ENCODE results near the gene DSG3.

Gene DSG3

GRCh38 chr18:31436825-31437224 lies 10.7 kb upstream of the DSG3 start:
- DNase-seq: no peak

- no peak for DNase-seq
These were observed 9.1 kb upstream of the DSG3 start for GRCh38 chr18:31438402-31438801.

- DNase-seq: no peak
These were observed 7.7 kb upstream of the DSG3 start for GRCh38 chr18:31439807-31440325.

- no peak for DNase-seq
These were observed 6.8 kb upstream of the DSG3 start for GRCh38 chr18:31440787-31441186.

GRCh38 chr18:31441493-31441892 lies 6.0 kb upstream of the DSG3 start:
- DNase-seq: no peak

- no peak for DNase-seq
These were observed 3.4 kb upstream of the DSG3 start for GRCh38 chr18:31444142-31444541.

DNA sequence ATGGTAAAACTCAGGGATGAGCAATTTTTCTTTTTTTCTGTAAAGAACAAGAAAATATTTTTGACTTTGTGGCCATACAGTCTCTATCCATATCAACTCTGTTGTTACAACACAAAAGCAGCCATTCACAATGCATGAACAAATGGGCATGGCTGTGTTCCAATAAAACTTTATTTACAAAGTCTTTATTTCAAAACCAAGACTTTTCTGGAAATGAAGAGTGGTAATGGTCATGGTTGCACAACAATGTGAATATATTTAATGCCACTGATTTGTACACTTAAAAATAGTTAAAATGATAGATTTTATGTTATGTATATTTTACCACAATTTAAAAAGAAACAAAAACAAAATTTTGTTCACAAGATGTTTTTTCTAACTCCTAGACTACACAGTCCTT lies 1.6 kb upstream of the DSG3 start:
- no peak for DNase-seq

DNA sequence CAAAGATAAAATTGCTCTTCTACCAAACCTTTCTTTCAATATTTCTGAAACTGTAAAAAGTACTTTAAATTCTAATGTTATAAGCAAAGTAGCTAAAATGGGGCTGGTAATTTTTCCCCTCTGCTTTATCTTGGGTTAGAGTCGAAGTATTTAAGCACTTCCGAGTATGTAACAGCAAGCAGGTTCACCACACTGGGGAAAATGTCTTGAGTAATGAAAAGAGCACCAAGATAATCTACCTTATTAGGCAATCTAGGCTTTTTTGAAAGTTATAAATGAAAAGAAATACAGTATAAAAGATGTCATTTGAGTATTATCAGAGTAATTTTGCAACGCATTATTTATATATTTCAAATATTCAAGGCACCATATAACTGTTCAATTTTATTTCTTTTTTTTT lies 687 bp upstream of the DSG3 start:
- no peak for DNase-seq

GRCh38 chr18:31450409-31450808 lies 2.9 kb downstream of the DSG3 start:
- no peak for DNase-seq

DNA sequence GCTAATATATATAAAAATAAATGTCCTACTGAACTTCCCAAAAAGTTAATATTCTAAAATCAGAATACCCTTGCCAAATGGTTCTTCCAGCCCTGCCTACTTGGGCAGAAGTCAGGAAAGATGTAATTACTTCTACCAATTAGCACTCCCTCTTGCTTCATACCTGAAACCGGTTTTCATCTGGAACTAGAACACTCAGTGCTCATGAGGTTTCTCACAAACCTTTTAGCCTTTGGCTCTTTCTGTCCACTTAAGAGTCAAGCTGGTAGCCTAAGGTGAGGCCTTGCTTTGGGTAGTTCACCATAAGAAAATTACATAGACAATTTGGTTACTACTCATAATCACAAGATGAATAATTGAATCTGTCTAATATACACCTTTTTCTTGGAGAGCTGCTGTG lies 4.1 kb downstream of the DSG3 start:
- DNase-seq: no peak

GRCh38 chr18:31454066-31454708 lies 6.6 kb downstream of the DSG3 start:
- DNase-seq: no peak

DNA sequence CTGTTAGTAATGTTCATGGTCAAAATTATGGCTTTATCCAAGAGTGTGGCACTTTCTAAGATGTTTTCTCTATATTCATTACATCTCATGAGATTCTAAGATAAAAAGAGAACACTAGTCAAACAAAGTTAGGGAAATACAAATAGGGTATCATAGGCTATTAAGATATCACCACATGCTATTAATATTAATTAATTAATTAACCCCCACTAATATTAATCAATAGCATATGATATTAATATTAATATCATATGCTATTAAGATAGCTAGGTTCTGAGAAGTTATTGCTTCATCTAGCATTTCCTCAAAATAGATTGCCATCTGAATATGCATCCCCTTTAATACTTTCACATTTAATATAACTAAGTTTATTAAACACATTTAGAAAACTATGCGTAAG lies 22.1 kb downstream of the DSG3 start:
- no peak for DNase-seq

GRCh38 chr18:31478688-31479087 lies 31.1 kb downstream of the DSG3 start:
- DNase-seq: no peak

DNA sequence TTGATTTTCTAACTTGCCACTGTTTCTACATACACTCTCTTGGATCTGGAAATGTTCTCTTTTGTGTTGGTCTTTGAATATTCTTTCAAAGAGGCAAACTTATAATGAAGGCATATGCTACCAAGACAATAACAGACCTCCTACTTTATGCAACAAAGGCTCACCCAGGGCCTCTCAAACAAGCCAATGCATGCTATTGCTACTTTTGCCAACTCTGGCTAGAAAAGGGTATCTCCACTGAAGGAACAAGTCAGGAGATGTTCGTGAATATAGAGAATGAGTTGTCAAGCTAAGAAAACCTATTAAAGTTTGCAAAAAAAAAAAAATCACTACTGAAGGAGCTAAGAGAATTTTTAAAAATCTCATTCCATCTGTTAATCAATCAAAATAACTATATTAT lies 34.5 kb downstream of the DSG3 start:
- no peak for DNase-seq

GRCh38 chr18:31483396-31483795 lies 35.9 kb downstream of the DSG3 start:
- DNase-seq: no peak

GRCh38 chr18:31484461-31484860 lies 36.9 kb downstream of the DSG3 start:
- no peak for DNase-seq

DNA sequence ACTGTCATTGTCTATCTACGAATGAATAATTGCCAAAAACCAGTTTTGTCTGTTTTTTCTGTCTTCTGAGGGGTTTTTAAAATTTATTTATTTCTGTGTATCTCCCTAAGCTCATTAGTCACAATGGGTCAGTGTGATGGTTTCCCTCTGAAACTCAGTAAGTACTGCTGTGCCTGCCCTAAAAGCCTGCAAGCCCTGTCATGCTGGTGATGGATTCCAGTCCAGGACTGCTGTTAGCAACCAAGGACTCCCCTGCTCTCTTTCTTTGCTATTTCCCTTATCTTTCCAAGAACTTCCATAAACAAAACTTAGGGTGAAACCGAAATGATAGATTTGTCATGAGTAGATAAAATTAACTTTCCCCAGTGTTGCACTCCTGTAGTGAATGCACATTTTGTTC lies 38.6 kb downstream of the DSG3 start:
- DNase-seq: no peak

GRCh38 chr18:31487246-31488015 lies 39.9 kb downstream of the DSG3 start:
- DNase-seq: no peak

DNA sequence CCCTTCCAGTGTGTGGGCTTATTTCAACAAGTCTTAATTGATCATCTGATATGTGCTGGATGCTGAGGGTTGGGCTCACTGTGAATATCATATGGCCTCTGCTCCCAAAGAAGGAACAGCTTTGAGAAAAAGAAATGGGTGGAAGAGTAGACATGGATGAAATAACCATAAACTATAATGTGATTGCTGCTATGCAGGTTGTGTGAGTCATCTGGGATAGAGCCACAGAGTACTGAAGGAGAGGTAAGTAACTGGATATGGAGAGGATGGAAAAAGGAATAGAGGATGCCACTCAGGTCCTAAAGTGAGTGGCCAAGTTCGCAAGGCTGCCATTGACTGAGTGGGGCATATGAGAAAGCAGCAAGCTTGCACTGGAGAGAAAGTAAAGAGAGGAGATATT lies 41.8 kb downstream of the DSG3 start:
- DNase-seq: no peak

GRCh38 chr18:31490387-31490786 lies 42.8 kb downstream of the DSG3 start:
- DNase-seq: no peak

- no peak for DNase-seq
These were observed 43.3 kb downstream of the DSG3 start for GRCh38 chr18:31490833-31491232.

DNA sequence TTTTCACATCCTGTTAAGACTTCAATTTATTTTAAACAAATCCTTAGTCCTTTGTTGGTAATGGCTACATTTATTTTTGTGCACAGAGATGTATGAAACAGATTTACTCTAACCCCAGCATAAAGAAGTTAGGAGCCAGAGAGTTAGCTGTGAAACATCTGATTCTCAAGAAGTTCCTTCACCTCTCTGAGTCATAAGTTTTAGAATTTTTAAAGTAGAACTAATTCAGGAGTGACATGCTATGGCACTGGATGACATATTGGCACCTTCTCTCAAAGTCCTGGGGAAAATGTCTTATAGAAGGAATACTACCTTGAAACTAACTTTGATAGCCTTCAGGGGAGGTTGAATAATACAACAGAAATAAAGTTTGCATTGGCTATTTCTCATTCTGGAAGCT lies 44.0 kb downstream of the DSG3 start:
- no peak for DNase-seq

DNA sequence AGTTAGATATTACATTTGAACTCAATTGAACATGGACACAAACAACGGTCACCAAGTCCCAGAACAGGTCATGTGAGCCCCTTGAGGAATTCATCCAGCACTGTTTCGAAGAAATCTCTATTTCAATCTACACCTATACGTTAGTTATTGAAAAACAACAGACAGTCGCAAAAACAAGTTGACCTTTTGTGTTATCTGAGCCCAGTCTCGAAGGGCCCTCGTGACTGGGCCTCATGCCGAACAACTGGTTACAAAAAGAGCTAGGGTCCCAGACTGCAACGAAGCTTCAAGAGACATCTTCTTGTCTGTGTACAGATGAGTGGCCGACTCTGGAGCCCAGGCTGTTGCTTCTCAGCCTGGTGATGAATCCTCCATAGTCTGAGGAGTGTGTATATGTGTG lies 45.1 kb downstream of the DSG3 start:
- DNase-seq: no peak

- DNase-seq: no peak
These were observed 45.6 kb downstream of the DSG3 start for GRCh38 chr18:31493171-31493570.

- no peak for DNase-seq
These were observed 46.4 kb downstream of the DSG3 start for GRCh38 chr18:31493941-31494340.

Measured in activated CD4-positive, CD25-positive, alpha-beta regulatory T cell treated with anti-CD3 and anti-CD28 coated beads, Interleukin-2, amount 50 U/mL, for 72 hours (primary cell).